ENCODE data around the gene GABARAP. TPM values are rescaled to one million over a fixed set of nuclear protein-coding genes. Genes with fewer than 3 reads are reported as not detected.

The GABARAP gene
- total and polyA plus RNA-seq, 7 experiments from 2014 or later, result 214 to 950 (median 296) TPM

DNA sequence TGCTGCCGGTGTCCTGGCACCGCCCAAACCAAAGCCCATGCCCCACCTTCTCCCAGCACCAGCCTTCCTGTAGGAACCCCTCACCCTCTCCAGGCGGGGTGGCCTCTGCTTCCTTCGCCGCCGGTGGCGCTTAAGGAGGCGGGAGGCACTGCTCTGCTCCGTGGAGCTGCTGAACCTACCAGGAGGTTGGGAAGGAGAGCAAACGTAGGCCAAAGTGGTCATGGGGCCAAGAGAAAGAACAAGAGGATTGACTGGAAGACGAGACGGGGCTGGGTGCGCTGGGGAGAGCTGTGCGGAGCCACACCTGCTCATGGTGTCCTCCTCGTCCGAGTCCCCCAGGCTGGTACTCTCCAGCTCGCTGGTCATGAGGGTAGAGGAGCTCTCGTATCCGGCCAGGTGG lies 12.7 kb downstream of the GABARAP start:
- Mint-ChIP-seq H3K27me3 (peaks cover 0 to 2% (median 0%) of the 10 kb centered on the region in 5 donors), H3K4me1 (peaks cover 19 to 36% (median 29%) of the 10 kb centered on the region in 7 donors), H3K4me3 (no peak overlapping the region), H3K36me3 (peaks cover 3 to 24% (median 4%) of the 10 kb centered on the region in 5 donors), H3K27ac (no peak overlapping the region), H3K9me3 (peaks cover 0 to 2% (median 0%) of the 10 kb centered on the region in 11 donors)
- ChIA-PET POLR2A (interaction anchor here (1.1 to 14.4 kb wide), 2 partner anchors 10 to 11 kb away, joined by 3 to 265 read pairs; partner anchors contain the start of genes ACADVL and DLG4), CTCF (no interaction called here)
- ATAC-seq, result no peak
- no peak for DNase-seq
- Histone ChIP-seq H3K4me3 (ENCODE audit: low read length) (no peak overlapping the region), H3K27me3 (ENCODE audit: control insufficient read depth in 2 of 2, insufficient read depth in 2 of 2, low read length in 2 of 2) (no peaks in the 10 kb centered on the region), H3K4me1 (ENCODE audit: control insufficient read depth in 2 of 2, insufficient read depth in 2 of 2, low read length in 2 of 2) (peaks cover 5% of the 10 kb centered on the region in 2 donors), H3K9me3 (ENCODE audit: control insufficient read depth in 2 of 3, low read length in 3 of 3) (no peaks in the 10 kb centered on the region), H3K36me3 (ENCODE audit: control insufficient read depth in 2 of 3, insufficient read depth in 3 of 3, low read length in 3 of 3) (peaks cover 0 to 69% (median 14%) of the 10 kb centered on the region in 3 experiments), H3K27ac (ENCODE audit: low read depth, low read length) (no peak overlapping the region)
- intact Hi-C loops (cut with micrococcal nuclease), result no loop called here

DNA sequence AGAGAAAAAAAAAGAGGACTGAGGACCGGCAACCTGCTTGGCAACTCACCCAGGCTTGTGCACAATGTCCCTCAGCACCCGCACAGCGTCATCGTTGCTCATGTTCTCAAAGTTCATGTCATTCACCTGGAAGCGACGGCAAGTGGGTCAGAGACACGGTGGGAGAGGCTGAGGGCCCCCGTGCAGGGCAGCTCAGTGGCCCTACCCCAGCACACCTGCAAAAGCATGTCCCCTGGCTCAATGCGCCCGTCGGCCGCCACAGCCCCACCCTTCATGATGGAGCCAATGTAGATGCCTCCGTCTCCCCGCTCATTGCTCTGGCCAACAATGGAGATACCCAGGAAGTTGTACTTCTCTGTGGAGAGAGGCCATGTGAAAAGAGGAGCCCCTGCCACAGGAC lies 13.3 kb downstream of the GABARAP start:
- Mint-ChIP-seq H3K9me3 (no peaks in the 10 kb centered on the region), H3K4me1 (peaks cover 17 to 33% (median 26%) of the 10 kb centered on the region in 7 donors), H3K4me3 (no peak overlapping the region), H3K27ac (no peak overlapping the region), H3K27me3 (no peaks in the 10 kb centered on the region), H3K36me3 (peaks cover 3 to 26% (median 6%) of the 10 kb centered on the region in 5 donors)
- Histone ChIP-seq H3K4me3 (ENCODE audit: low read length) (no peak overlapping the region), H3K9me3 (ENCODE audit: control insufficient read depth in 2 of 3, low read length in 3 of 3) (no peaks in the 10 kb centered on the region), H3K27me3 (ENCODE audit: control insufficient read depth in 2 of 2, insufficient read depth in 2 of 2, low read length in 2 of 2) (no peaks in the 10 kb centered on the region), H3K27ac (ENCODE audit: low read depth, low read length) (no peak overlapping the region), H3K4me1 (ENCODE audit: control insufficient read depth in 2 of 2, insufficient read depth in 2 of 2, low read length in 2 of 2) (peaks cover 5% of the 10 kb centered on the region in 2 donors), H3K36me3 (ENCODE audit: control insufficient read depth in 2 of 3, insufficient read depth in 3 of 3, low read length in 3 of 3) (peaks cover 2 to 72% (median 14%) of the 10 kb centered on the region in 3 experiments)
- ChIA-PET CTCF (no interaction called here), POLR2A (interaction anchor here (1.3 kb wide), 1 partner anchor 10 kb away, joined by 8 read pairs; the partner anchor contains the start of genes ACADVL and DLG4)
- intact Hi-C loops (cut with micrococcal nuclease), result no loop called here
- DNase-seq, result no peak
- ATAC-seq, result no peak

DNA sequence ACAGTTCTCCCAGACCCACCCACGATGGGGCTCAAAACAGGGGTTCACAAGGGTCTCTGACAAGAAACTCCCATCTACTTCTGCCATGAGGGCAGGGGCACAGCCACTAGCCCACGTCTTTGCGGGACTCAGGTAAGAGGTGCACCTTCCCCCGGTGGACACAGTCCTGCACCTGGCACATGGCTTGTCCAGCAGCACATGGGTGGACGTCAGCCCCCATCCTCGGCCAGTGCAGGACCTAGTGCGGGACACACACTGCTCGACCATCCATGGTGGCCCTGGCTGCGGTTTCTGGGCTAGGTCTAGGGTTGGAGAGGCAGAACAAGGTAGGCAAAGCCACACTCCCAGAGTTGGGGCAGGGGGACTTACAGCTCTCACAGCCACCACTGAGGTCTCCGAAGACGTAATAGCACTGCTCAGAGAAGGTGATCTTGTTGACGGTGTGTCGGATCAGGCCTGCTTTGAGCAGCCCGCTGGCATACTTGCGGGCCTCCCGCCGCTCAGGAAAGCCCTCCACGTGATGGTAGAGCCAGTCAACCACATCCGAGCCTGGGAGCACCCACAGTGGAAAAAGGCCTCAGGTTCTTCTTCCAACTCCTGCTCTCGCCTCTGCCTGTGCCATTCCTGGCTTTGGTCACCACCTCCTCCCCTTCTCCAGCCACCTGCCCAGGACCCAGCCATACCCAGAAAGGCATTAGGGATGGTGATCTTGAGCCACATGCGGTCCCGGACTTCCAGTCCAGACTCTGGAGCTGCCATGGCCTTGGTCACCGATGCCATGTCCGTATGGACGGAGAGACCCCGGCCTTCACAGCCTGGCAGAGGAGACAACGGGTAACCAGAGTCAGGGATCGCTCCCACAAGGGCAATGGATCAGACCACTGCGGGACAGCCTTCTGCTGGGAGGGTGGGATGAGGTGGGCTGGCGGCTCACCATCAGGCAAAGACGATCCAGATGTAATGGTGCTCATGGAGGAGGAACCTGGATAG lies 15.2 kb downstream of the GABARAP start:
- Histone ChIP-seq H3K9me3 (ENCODE audit: control insufficient read depth in 2 of 3, low read length in 3 of 3) (no peaks in the 10 kb centered on the region), H3K27me3 (ENCODE audit: control insufficient read depth in 2 of 2, insufficient read depth in 2 of 2, low read length in 2 of 2) (no peaks in the 10 kb centered on the region), H3K27ac (ENCODE audit: low read depth, low read length) (no peak overlapping the region), H3K36me3 (ENCODE audit: control insufficient read depth in 2 of 3, insufficient read depth in 3 of 3, low read length in 3 of 3) (peaks cover 4 to 89% (median 14%) of the 10 kb centered on the region in 3 experiments), H3K4me1 (ENCODE audit: control insufficient read depth in 2 of 2, insufficient read depth in 2 of 2, low read length in 2 of 2) (no peaks in the 10 kb centered on the region), H3K4me3 (ENCODE audit: low read length) (no peak overlapping the region)
- H3K4me3 Mint-ChIP-seq, result no peak overlapping the region
- no peaks in the 10 kb centered on the region for H3K9me3 Mint-ChIP-seq
- POLR2A ChIA-PET, result no interaction called here
- H3K27ac Mint-ChIP-seq, result no peak overlapping the region
- no peak for ATAC-seq
- no peak for DNase-seq
- no peaks in the 10 kb centered on the region for H3K27me3 Mint-ChIP-seq
- CTCF ChIA-PET, result no interaction called here
- intact Hi-C loops (cut with micrococcal nuclease), result no loop called here
- peaks cover 3 to 31% (median 5%) of the 10 kb centered on the region in 5 donors for H3K36me3 Mint-ChIP-seq
- peaks cover 4 to 16% (median 10%) of the 10 kb centered on the region in 7 donors for H3K4me1 Mint-ChIP-seq

DNA sequence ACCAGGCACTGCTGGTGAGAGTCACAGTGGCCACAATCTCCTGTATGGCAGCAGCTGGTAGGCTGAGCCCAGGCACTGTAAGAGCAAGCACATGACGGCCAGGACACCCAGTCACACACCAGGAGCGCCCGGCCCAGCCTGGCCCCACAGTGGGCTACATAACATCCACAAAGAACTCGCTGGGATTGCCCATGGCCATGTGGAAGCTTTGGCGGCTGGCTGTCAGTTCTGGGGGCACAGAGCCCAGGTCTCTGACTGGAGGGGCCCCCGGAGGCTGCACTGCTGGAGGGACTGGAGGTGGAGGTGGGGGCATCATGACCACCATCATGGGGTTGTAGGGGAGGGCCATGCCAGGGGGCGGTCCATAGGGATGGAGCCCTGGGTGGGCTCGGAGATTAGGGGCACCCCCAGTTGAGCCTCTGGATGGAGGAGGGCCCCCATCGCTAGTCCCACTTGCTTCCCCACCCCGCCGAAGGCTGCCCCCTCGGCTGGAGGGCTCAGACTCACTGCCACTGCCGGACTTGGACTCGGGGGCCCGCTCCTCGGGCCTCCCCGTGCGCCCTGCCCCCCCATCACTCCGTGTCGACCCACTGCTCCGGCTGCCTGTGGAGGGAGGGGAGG lies 16.4 kb downstream of the GABARAP start:
- peaks cover 3 to 30% (median 4%) of the 10 kb centered on the region in 5 donors for H3K36me3 Mint-ChIP-seq
- Histone ChIP-seq H3K27ac (ENCODE audit: low read depth, low read length) (no peak overlapping the region), H3K9me3 (ENCODE audit: control insufficient read depth in 2 of 3, low read length in 3 of 3) (no peaks in the 10 kb centered on the region), H3K4me3 (ENCODE audit: low read length) (no peak overlapping the region), H3K36me3 (ENCODE audit: control insufficient read depth in 2 of 3, insufficient read depth in 3 of 3, low read length in 3 of 3) (peaks cover 4 to 87% (median 14%) of the 10 kb centered on the region in 3 experiments), H3K4me1 (ENCODE audit: control insufficient read depth in 2 of 2, insufficient read depth in 2 of 2, low read length in 2 of 2) (peaks cover 0 to 4% of the 10 kb centered on the region in 2 donors), H3K27me3 (ENCODE audit: control insufficient read depth in 2 of 2, insufficient read depth in 2 of 2, low read length in 2 of 2) (no peaks in the 10 kb centered on the region)
- intact Hi-C loops (cut with micrococcal nuclease), result no loop called here
- no peak for ATAC-seq
- peaks cover 6 to 16% (median 10%) of the 10 kb centered on the region in 7 donors for H3K4me1 Mint-ChIP-seq
- no peaks in the 10 kb centered on the region for H3K27me3 Mint-ChIP-seq
- peak overlapping the region in 1 of 9 donors; percentile 45 for H3K27ac Mint-ChIP-seq
- no peaks in the 10 kb centered on the region for H3K9me3 Mint-ChIP-seq
- CTCF ChIA-PET, result no interaction called here
- POLR2A ChIA-PET, result interaction anchor here (13.7 kb wide), 1 partner anchor 11 kb away, joined by 265 read pairs; the partner anchor contains the start of genes DVL2, GABARAP and PHF23
- no peak overlapping the region for H3K4me3 Mint-ChIP-seq
- no peak for DNase-seq

DNA sequence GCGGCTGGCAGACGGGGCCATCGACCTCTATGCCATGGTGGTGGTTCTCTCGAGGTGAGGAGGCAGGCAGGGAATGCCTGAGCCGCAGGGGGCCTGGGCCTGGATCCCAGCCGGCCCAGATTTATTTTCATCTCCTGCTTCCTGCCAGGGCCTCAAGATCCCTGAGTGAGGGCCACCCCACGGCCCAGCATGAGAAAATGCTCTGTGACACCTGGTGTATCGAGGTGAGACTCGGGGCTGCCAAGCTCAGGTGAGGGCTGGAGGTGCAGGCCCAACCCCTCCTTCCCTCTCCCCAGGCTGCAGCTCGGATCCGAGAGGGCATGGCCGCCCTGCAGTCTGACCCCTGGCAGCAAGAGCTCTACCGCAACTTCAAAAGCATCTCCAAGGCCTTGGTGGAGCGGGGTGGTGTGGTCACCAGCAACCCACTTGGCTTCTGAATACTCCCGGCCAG lies 17.6 kb downstream of the GABARAP start:
- no peak for ATAC-seq
- H3K36me3 Mint-ChIP-seq, result peaks cover 3 to 24% (median 4%) of the 10 kb centered on the region in 5 donors
- POLR2A ChIA-PET, result interaction anchor here (13.7 kb wide), 1 partner anchor 12 kb away, joined by 265 read pairs; the partner anchor contains the start of genes DVL2, GABARAP and PHF23

DNA sequence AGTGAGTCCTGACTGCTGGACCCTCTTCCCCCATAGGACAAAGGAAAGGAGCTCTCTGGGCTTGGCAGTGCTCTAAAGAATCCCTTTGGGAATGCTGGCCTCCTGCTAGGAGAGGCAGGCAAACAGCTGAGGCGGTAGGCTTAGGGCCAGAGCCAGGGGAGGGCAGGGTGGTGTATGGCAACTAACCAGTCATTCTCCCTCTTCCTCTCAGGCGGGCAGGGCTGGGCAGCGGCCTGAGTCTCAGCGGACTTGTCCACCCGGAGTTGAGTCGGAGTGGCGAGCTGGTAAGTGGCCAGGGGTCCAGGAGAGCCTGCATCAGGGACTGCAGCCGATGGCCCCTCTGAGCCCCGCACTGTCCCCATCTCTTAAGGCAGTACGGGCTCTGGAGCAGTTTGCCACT lies 18.1 kb downstream of the GABARAP start:
- H3K36me3 Mint-ChIP-seq, result peaks cover 0 to 23% (median 4%) of the 10 kb centered on the region in 5 donors
- no peak overlapping the region for H3K4me3 Mint-ChIP-seq
- H3K9me3 Mint-ChIP-seq, result peaks cover 0 to 2% (median 0%) of the 10 kb centered on the region in 11 donors
- ChIA-PET POLR2A (interaction anchor here (0.6 to 13.7 kb wide), 2 partner anchors 12 to 254 kb away, joined by 3 to 265 read pairs; partner anchors contain the start of genes DVL2, GABARAP and PHF23), CTCF (interaction anchor here (1.2 kb wide), 1 partner anchor 23 kb away, joined by 6 read pairs; no protein-coding TSS in a partner anchor)
- H3K27ac ChIP-seq (ENCODE audit: low read depth, low read length), result no peak overlapping the region
- H3K36me3 ChIP-seq (ENCODE audit: control insufficient read depth in 2 of 3, insufficient read depth in 3 of 3, low read length in 3 of 3), result peaks cover 4 to 77% (median 12%) of the 10 kb centered on the region in 3 experiments
- no peaks in the 10 kb centered on the region for H3K27me3 Mint-ChIP-seq
- no peak for ATAC-seq
- no peaks in the 10 kb centered on the region for H3K27me3 ChIP-seq (ENCODE audit: control insufficient read depth in 2 of 2, insufficient read depth in 2 of 2, low read length in 2 of 2)
- H3K4me3 ChIP-seq (ENCODE audit: low read length), result no peak overlapping the region
- intact Hi-C loops (cut with micrococcal nuclease), result no loop called here
- H3K4me1 Mint-ChIP-seq, result peaks cover 16 to 25% (median 20%) of the 10 kb centered on the region in 7 donors
- no peaks in the 10 kb centered on the region for H3K9me3 ChIP-seq (ENCODE audit: control insufficient read depth in 2 of 3, low read length in 3 of 3)
- peak overlapping the region in 1 of 9 donors; percentile 21 for H3K27ac Mint-ChIP-seq
- H3K4me1 ChIP-seq (ENCODE audit: control insufficient read depth in 2 of 2, insufficient read depth in 2 of 2, low read length in 2 of 2), result peaks cover 12 to 15% of the 10 kb centered on the region in 2 donors
- no peak for DNase-seq

More for the DNA sequence above, 17.6 kb downstream of the GABARAP start:
- no peak for DNase-seq
- peaks cover 6 to 10% of the 10 kb centered on the region in 2 donors for H3K4me1 ChIP-seq (ENCODE audit: control insufficient read depth in 2 of 2, insufficient read depth in 2 of 2, low read length in 2 of 2)
- Mint-ChIP-seq H3K4me1 (peaks cover 12 to 19% (median 14%) of the 10 kb centered on the region in 7 donors), H3K27me3 (no peaks in the 10 kb centered on the region), H3K4me3 (no peak overlapping the region), H3K27ac (no peak overlapping the region), H3K9me3 (no peaks in the 10 kb centered on the region)
- intact Hi-C loops (cut with micrococcal nuclease), result no loop called here
- peaks cover 4 to 81% (median 14%) of the 10 kb centered on the region in 3 experiments for H3K36me3 ChIP-seq (ENCODE audit: control insufficient read depth in 2 of 3, insufficient read depth in 3 of 3, low read length in 3 of 3)
- no peaks in the 10 kb centered on the region for H3K27me3 ChIP-seq (ENCODE audit: control insufficient read depth in 2 of 2, insufficient read depth in 2 of 2, low read length in 2 of 2)
- no peak overlapping the region for H3K27ac ChIP-seq (ENCODE audit: low read depth, low read length)
- no peak overlapping the region for H3K4me3 ChIP-seq (ENCODE audit: low read length)
- no peaks in the 10 kb centered on the region for H3K9me3 ChIP-seq (ENCODE audit: control insufficient read depth in 2 of 3, low read length in 3 of 3)
- CTCF ChIA-PET, result no interaction called here

Data from naive thymus-derived CD4-positive, alpha-beta T cell (primary cell).